GM21529 (cell line): ENCODE measurements around the gene TRPV6.

Source experiments
- ATAC-seq: cut with Tn5 transposase; IDR thresholded peaks from one replicate; pipeline ENCODE4 v1.9.1; 2021; ENCODE audit not compliant: unreplicated experiment

The TRPV6 gene

GRCh38 chr7:142855756-142856564, 29.6 kb downstream of the TRPV6 start:
- ATAC-seq, result no peak

- no peak for ATAC-seq
These were observed 30.3 kb downstream of the TRPV6 start for GRCh38 chr7:142855114-142855743.

GRCh38 chr7:142854372-142855113, 31.0 kb downstream of the TRPV6 start, which contains the start of gene EPHB6:
Gene EPHB6, plus strand, starts transcription at chr7:142855076. Its CDS starts 8,152 bp downstream, at chr7:142863228.
- ATAC-seq, result peak; percentile 57

GRCh38 chr7:142853739-142854371, 31.7 kb downstream of the TRPV6 start:
- peak; percentile 82 for ATAC-seq

GRCh38 chr7:142851919-142852318, 33.6 kb downstream of the TRPV6 start:
- no peak for ATAC-seq

GRCh38 chr7:142851269-142851668, 34.3 kb downstream of the TRPV6 start:
- ATAC-seq, result no peak

- ATAC-seq, result no peak
These were observed 38.2 kb downstream of the TRPV6 start for GRCh38 chr7:142847353-142847752.

GRCh38 chr7:142842251-142842766, 43.2 kb downstream of the TRPV6 start:
- no peak for ATAC-seq

- no peak for ATAC-seq
These were observed 46.9 kb downstream of the TRPV6 start for GRCh38 chr7:142838461-142839213.

- no peak for ATAC-seq
These were observed 49.1 kb downstream of the TRPV6 start for GRCh38 chr7:142836426-142836825.

- ATAC-seq, result no peak
These were observed 50.1 kb downstream of the TRPV6 start for GRCh38 chr7:142835487-142835886.

- peak; percentile 82 for ATAC-seq
These were observed 52.1 kb downstream of the TRPV6 start for GRCh38 chr7:142833174-142834048.

GRCh38 chr7:142832417-142832816, 53.1 kb downstream of the TRPV6 start:
- ATAC-seq, result no peak

- no peak for ATAC-seq
These were observed 57.5 kb downstream of the TRPV6 start for GRCh38 chr7:142827951-142828500.

GRCh38 chr7:142822714-142823113, 62.8 kb downstream of the TRPV6 start:
- no peak for ATAC-seq
